CD14-positive monocyte (primary cell): ENCODE results near the gene ATPAF1. TPM values are rescaled to one million over a fixed set of nuclear protein-coding genes. Genes with fewer than 3 reads are reported as not detected.

Source experiments
- DNase-seq, 3 donors: peaks; one replicate each; pipeline ENCODE4 v3.0.0-alpha.2; 2011 to 2022
- H2AFZ ChIP-seq: 2 replicates; pipeline ENCODE4 v1.6.0; 2012; ENCODE audit warnings: mild to moderate bottlenecking, low read depth, low read length, inconsistent platforms; ENCODE audit not compliant: insufficient read depth, poor library complexity, severe bottlenecking
- H3K27ac ChIP-seq, 2 donors: 1 replicate in 1 of 2; 2 replicates in 1 of 2; pipeline ENCODE4 v1.5.1; 2012 to 2013; ENCODE audit warnings: low read length in 2 of 2, control low read depth in 1 of 2, inconsistent platforms in 1 of 2, low read depth in 1 of 2, mild to moderate bottlenecking in 1 of 2
- H3K27me3 ChIP-seq, 2 donors: one replicate each; pipeline versions ENCODE4 v1.6.0 to v1.6.1; 2011 to 2013; ENCODE audit warnings: low read length in 2 of 2; ENCODE audit not compliant: control insufficient read depth in 2 of 2, insufficient read depth in 2 of 2
- H3K36me3 ChIP-seq, 2 donors: replicated peaks in 1 of 2; 1 replicate in 1 of 2; 2 replicates in 1 of 2; pipeline versions ENCODE4 v1.5.1 to v1.6.1; 2012 to 2013; ENCODE audit warnings: low read length in 2 of 2, control low read depth in 1 of 2, inconsistent platforms in 1 of 2, mild to moderate bottlenecking in 1 of 2; ENCODE audit not compliant: insufficient read depth in 2 of 2, control insufficient read depth in 1 of 2
- H3K4me1 ChIP-seq, 2 donors: 1 replicate in 1 of 2; 2 replicates in 1 of 2; pipeline versions ENCODE4 v1.5.1 to v1.6.1; 2012 to 2013; ENCODE audit warnings: low read length in 2 of 2, control low read depth in 1 of 2, inconsistent platforms in 1 of 2, mild to moderate bottlenecking in 1 of 2, moderate library complexity in 1 of 2; ENCODE audit not compliant: insufficient read depth in 2 of 2, control insufficient read depth in 1 of 2
- H3K4me2 ChIP-seq: replicated peaks from 2 replicates; pipeline ENCODE3; 2012; ENCODE audit warnings: low read length, moderate library complexity, mild to moderate bottlenecking; ENCODE audit not compliant: poor library complexity, severe bottlenecking; ENCODE audit errors: extremely low read depth
- H3K4me3 ChIP-seq, 3 experiments: fragments of 200-600 bp in 1 of 3; sonication (generic) in 1 of 3; replicated peaks in 1 of 3; 1 replicate in 2 of 3; 2 replicates in 1 of 3; pipeline ENCODE4 v1.5.1; 2011 to 2013; ENCODE audit warnings: low read length in 3 of 3, mild to moderate bottlenecking in 3 of 3, control low read depth in 2 of 3, low read depth in 2 of 3, inconsistent platforms in 1 of 3, moderate library complexity in 1 of 3
- H3K79me2 ChIP-seq: 2 replicates; pipeline ENCODE4 v1.6.0; 2012; ENCODE audit warnings: mild to moderate bottlenecking, control low read depth, inconsistent platforms, low read length, moderate library complexity; ENCODE audit not compliant: insufficient read depth
- H3K9ac ChIP-seq: 2 replicates; pipeline ENCODE4 v1.6.0; 2017; ENCODE audit warnings: low read length, mild to moderate bottlenecking; ENCODE audit not compliant: insufficient read depth, poor library complexity, severe bottlenecking
- H3K9me3 ChIP-seq, 2 donors: replicated peaks in 1 of 2; 1 replicate in 1 of 2; 2 replicates in 1 of 2; pipeline versions ENCODE4 v1.5.1 to v1.6.1; 2012 to 2013; ENCODE audit warnings: low read length in 2 of 2, control low read depth in 1 of 2; ENCODE audit not compliant: control insufficient read depth in 1 of 2, insufficient read depth in 1 of 2
- H4K20me1 ChIP-seq: 2 replicates; pipeline ENCODE4 v1.6.0; 2012; ENCODE audit warnings: mild to moderate bottlenecking, low read length, control low read depth, moderate library complexity; ENCODE audit not compliant: insufficient read depth
- H3K27ac Mint-ChIP-seq, 7 donors: one replicate each; pipeline ENCODE4 v1.8.0; 2020; ENCODE audit warnings: mild to moderate bottlenecking in 7 of 7, mixed read lengths in 7 of 7, moderate library complexity in 6 of 7, inconsistent platforms in 2 of 7
- H3K27me3 Mint-ChIP-seq, 3 donors: one replicate each; pipeline ENCODE4 v1.8.0; 2021 to 2022; ENCODE audit warnings: low read depth in 3 of 3, mild to moderate bottlenecking in 3 of 3, mixed read lengths in 3 of 3, moderate library complexity in 3 of 3, inconsistent platforms in 1 of 3
- H3K36me3 Mint-ChIP-seq, 2 donors: one replicate each; pipeline ENCODE4 v1.8.0; 2020; ENCODE audit warnings: mixed read lengths in 2 of 2, inconsistent platforms in 1 of 2, mild to moderate bottlenecking in 1 of 2
- H3K4me1 Mint-ChIP-seq: one replicate; pipeline ENCODE4 v1.8.0; 2020; ENCODE audit warnings: mild to moderate bottlenecking, mixed read lengths
- H3K4me3 Mint-ChIP-seq, 2 donors: one replicate each; pipeline ENCODE4 v1.8.0; 2020; ENCODE audit warnings: mild to moderate bottlenecking in 2 of 2, mixed read lengths in 2 of 2, moderate library complexity in 1 of 2
- H3K9me3 Mint-ChIP-seq, 7 donors: one replicate each; pipeline ENCODE4 v1.8.0; 2020 to 2022; ENCODE audit warnings: mixed read lengths in 7 of 7, mild to moderate bottlenecking in 6 of 7, moderate library complexity in 6 of 7, inconsistent platforms in 2 of 7
- WGBS: methylation state at CpG from one replicate; pipeline ENCODE4 v1.1.5; 2013; ENCODE audit warnings: missing lambda C conversion rate; ENCODE audit not compliant: insufficient coverage; 5-methylcytosine and 5-hydroxymethylcytosine counted together
- intact Hi-C, 2 donors: fragments of 100-400 bp; cut with micrococcal nuclease; formaldehyde crosslinking; loops; one replicate each; pipeline versions ENCODE4 v1.15.0 to v1.15.1; 2023
- polyA plus RNA-seq, 3 donors: library from polyadenylated mRNA; depleted of rRNA in 1 of 3; unstranded in 2 of 3; stranded (reverse) in 1 of 3; fragments of 300-500 nt in 2 of 3; fragments of >200 nt in 1 of 3; fragmentation: Illumina TruSeq in 2 of 3; gene quantifications; 1 replicate in 2 of 3; 2 replicates in 1 of 3; pipeline ENCODE4 v1.2.3, GENCODE V29; 2012 to 2021
- TF ChIP-seq, protein P1 (sequence below): fragments of 200-600 bp; IDR thresholded peaks from one replicate; pipeline ENCODE4 v1.8.0; 2022; ENCODE audit warnings: antibody characterized with exemption, mild to moderate bottlenecking

Gene ATPAF1
- polyA plus RNA-seq, 3 donors: 16.9 to 45.4 (median 33.4) TPM

DNA sequence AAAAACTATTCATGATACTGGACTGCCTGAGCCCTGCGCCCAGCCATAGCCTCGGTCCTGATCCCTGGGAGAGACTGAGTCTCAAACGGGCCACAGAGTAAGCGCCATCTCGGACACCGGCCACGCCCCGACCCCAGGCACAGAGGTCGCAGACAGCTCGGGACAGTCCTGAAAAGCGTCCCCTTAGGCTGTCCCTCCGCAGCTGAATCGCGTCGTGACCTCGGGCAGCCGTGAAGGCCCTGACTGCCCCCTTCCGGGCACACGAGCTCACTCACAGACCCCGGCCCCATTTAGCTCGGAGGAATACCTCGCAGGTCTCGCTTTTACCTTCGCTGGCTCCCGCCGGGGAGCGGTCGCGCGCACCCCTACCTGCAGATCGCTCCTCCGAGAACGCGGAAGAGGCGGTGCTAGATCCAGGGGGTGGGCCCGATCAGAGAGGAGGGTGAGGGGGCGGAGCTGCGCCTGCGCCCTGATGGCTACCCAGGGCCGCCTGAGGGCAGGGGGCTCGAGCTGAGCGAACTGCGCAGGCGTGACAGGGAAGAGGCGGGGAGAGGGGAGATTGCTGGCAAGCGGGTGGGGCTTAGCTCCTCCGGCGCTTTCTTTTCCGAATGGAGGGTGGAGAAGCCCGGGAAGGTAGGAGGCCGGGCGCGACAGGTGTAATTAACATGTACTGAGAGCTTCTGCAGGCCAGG, 64.2 kb downstream of the ATPAF1 start, which contains the start of gene MKNK1:
Gene MKNK1 (minus strand): TSS at position 411 of the 692 bp plus-strand sequence. CDS start 20,941 bp downstream, outside the sequence.
- no peaks in the 10 kb centered on the region for H3K27me3 ChIP-seq
- H3K4me1 ChIP-seq: peaks cover 41 to 62% of the 10 kb centered on the region in 2 donors
- Mint-ChIP-seq H3K27ac (peak within 1 kb of the TSS; percentile 84 to 97 (median 87)), H3K9me3 (no peaks in the 10 kb centered on the region), H3K4me3 (peak within 1 kb of the TSS; percentile 92 to 94), H3K27me3 (no peaks in the 10 kb centered on the region), H3K4me1 (peaks cover 63% of the 10 kb centered on the region), H3K36me3 (peaks cover 46 to 50% of the 10 kb centered on the region in 2 donors)
- intact Hi-C loops: no loop called here
- H2AFZ ChIP-seq: peak within 1 kb of the TSS; percentile 89
- H3K4me3 ChIP-seq: peak within 1 kb of the TSS; percentile 88 to 98 (median 96)
- H3K27ac ChIP-seq: peak within 1 kb of the TSS; percentile 63 to 86
- peaks cover 42% of the 10 kb centered on the region for H4K20me1 ChIP-seq
- TF ChIP-seq, protein P1, sequence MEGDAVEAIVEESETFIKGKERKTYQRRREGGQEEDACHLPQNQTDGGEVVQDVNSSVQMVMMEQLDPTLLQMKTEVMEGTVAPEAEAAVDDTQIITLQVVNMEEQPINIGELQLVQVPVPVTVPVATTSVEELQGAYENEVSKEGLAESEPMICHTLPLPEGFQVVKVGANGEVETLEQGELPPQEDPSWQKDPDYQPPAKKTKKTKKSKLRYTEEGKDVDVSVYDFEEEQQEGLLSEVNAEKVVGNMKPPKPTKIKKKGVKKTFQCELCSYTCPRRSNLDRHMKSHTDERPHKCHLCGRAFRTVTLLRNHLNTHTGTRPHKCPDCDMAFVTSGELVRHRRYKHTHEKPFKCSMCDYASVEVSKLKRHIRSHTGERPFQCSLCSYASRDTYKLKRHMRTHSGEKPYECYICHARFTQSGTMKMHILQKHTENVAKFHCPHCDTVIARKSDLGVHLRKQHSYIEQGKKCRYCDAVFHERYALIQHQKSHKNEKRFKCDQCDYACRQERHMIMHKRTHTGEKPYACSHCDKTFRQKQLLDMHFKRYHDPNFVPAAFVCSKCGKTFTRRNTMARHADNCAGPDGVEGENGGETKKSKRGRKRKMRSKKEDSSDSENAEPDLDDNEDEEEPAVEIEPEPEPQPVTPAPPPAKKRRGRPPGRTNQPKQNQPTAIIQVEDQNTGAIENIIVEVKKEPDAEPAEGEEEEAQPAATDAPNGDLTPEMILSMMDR: no peak
- peak within 1 kb of the TSS; percentile 83 for H3K9ac ChIP-seq
- H3K9me3 ChIP-seq: no peaks in the 10 kb centered on the region
- H3K79me2 ChIP-seq: peaks cover 50% of the 10 kb centered on the region
- peak within 1 kb of the TSS; percentile 93 for H3K4me2 ChIP-seq
- peaks cover 12 to 17% of the 10 kb centered on the region in 2 donors for H3K36me3 ChIP-seq
- under 1% methylated on average over 50 of the region's 53 CpGs for WGBS
- DNase-seq: peak; percentile 91 to 95 (median 93)

DNA sequence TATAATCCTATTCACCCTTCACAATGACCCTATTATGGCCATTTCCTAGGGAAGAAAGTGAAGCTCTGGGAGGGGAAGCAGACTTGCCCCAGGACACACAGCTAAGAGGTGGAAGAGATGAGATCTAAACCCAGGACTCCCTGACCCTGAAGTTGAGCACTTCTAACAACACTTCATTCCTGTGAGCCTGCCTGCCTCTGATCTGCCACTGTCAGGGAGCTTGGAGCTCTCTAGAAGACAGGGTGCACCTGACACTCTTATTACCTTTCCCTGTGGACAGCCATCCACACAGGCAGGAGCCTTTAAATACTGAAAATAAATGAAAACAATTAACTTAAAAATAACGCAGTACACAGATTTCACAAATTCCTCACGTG, 64.7 kb downstream of the ATPAF1 start:
- no peaks in the 10 kb centered on the region for H3K27me3 ChIP-seq
- H3K36me3 ChIP-seq: peaks cover 7 to 12% of the 10 kb centered on the region in 2 donors
- H3K27me3 Mint-ChIP-seq: no peaks in the 10 kb centered on the region
- peaks cover 66% of the 10 kb centered on the region for H3K4me1 Mint-ChIP-seq
- WGBS: 0% methylated on average over 2 of the region's 2 CpGs
- H3K9me3 Mint-ChIP-seq: no peaks in the 10 kb centered on the region
- peak overlapping the region; percentile 88 to 98 (median 96) for H3K4me3 ChIP-seq
- peak overlapping the region; percentile 83 for H3K9ac ChIP-seq
- peaks cover 56% of the 10 kb centered on the region for H3K79me2 ChIP-seq
- no peaks in the 10 kb centered on the region for H3K9me3 ChIP-seq
- H3K27ac Mint-ChIP-seq: peak overlapping the region; percentile 82 to 97 (median 87)
- TF ChIP-seq, protein P1: no peak
- H2AFZ ChIP-seq: peak overlapping the region; percentile 89
- peak overlapping the region; percentile 92 to 94 for H3K4me3 Mint-ChIP-seq
- peak overlapping the region; percentile 93 for H3K4me2 ChIP-seq
- intact Hi-C loops: no loop called here
- no peak for DNase-seq
- H3K36me3 Mint-ChIP-seq: peaks cover 40 to 46% of the 10 kb centered on the region in 2 donors
- peaks cover 44% of the 10 kb centered on the region for H4K20me1 ChIP-seq
- peak overlapping the region; percentile 63 to 86 for H3K27ac ChIP-seq
- H3K4me1 ChIP-seq: peaks cover 44 to 66% of the 10 kb centered on the region in 2 donors
